Smooth muscle cell of trachea (primary cell): Measurements from ENCODE around the gene ACTR10. TPM values are rescaled to one million over a fixed set of nuclear protein-coding genes. Genes with fewer than 3 reads are reported as not detected.

Experiments
- total RNA-seq: library from RNA; depleted of rRNA; stranded (reverse); fragments of >200 nt; gene quantifications from 2 replicates; pipeline ENCODE4 v1.2.1, GENCODE V29; 2014

Gene ACTR10
- total RNA-seq, result 56.6 and 60.0 TPM in 2 replicates

GRCh38 chr14:58199726-58200479, at the start of gene ACTR10:
ACTR10 (plus strand) TSS chr14:58200149; CDS start chr14:58200218, 69 bp downstream.

GRCh38 chr14:58152014-58152857, 47.7 kb upstream of the ACTR10 start, which contains the start of gene ARMH4:
ARMH4 (minus strand) TSS chr14:58152213; CDS start chr14:58139358, 12,855 bp downstream.

GRCh38 chr14:58244556-58245387, 44.8 kb downstream of the ACTR10 start, which contains the start of gene PSMA3:
PSMA3 (plus strand) TSS chr14:58244843; CDS start chr14:58244921, 78 bp downstream.

Other genes starting within 250 kb of the ACTR10 start
- gene ARMH4, start 47.9 kb upstream of the ACTR10 start, total RNA-seq, result 5.5 and 5.8 TPM in 2 replicates
- gene PSMA3, start 44.7 kb downstream of the ACTR10 start, total RNA-seq, result 68.5 and 146 TPM in 2 replicates
- gene ARID4A, start 98.4 kb downstream of the ACTR10 start, total RNA-seq, result 12.4 and 16.4 TPM in 2 replicates
- gene TOMM20L, start 195.8 kb downstream of the ACTR10 start, total RNA-seq, result not detected in 2 replicates
- 20.4 and 26.6 TPM in 2 replicates for gene TIMM9, start 227.4 kb downstream of the ACTR10 start, total RNA-seq
- 18.4 and 47.0 TPM in 2 replicates for gene KIAA0586, start 227.6 kb downstream of the ACTR10 start, total RNA-seq